ENCODE measurements around the gene TMEM61.
"Not testable (repeated sequence)": the region's sequence is repeated elsewhere in the genome, so short reads cannot be mapped to it uniquely, and the experiment has no call there.

The TMEM61 gene

DNA sequence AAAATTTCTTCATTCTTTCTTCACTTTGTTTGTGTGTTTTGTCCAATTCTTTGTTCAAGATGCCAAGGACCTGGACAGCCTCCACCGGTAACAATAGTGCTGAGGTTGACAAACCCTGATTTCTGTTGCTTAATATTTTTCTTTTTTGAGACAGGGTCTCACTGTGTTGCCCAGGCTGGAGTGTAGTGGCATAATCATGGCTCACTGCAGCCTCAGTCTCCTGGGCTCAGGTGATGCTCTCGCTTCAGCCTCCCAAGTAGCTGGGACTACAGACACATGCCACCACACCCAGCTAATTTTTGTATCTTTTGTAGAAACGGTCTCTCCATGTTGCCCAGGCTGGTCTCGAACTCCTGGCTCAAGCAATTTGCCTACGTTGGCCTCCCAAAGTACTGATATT lies 16.6 kb upstream of the TMEM61 start:
- not testable (repeated sequence) for DNase-seq

DNA sequence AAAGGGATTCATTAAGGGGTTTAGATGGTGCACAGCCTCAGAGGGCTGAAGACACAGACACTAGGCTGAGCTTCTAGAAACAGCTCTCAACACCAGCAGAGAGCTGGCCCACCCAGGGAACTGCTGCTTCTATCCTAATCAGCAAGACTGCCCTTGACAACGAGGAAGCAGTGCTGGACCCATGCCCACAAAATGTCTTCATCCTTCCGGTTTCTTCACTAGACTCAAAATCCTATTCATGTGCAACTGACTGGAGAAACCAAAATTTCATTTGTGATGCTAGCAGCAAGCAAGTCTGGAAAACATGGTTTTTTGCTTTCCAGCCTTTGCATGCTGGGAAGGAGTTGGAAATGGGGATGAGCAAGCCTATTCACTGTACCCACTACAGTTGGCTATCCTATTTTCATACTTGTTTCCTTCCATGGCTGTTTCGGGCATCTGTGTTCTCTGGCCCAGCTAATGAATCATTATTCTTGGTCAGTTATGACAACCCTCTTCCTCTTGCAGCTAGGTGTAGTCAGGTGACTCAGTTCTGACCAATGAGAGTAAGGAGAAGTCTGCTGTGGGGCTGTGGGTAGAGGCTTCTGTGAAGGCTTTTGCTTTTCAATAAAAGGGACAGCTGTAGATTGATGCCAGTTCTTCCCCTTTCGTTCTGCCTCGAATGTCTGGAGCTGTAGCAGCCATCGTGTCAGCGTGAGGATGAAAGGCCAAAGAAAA lies 14.6 kb upstream of the TMEM61 start:
- DNase-seq, result no peak

DNA sequence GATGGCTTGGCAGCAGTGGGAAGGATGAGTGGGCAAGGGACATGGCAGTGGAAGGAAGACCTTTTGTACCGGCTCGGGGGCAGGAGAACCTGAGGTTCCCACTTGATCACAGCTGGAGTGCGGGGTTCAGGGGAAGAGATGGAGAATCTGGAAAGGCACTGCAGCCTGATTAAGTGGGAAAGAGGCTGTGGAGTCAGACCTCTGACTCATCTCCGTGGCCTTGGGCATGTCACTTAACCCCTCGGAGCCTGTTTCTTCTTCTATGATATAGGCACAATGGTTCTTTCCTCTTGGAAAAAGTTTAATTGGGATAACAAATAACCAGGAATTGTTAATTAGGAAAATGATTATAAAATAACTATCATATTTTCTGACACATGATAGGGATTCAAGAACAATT lies 13.1 kb upstream of the TMEM61 start:
- no peak for DNase-seq

DNA sequence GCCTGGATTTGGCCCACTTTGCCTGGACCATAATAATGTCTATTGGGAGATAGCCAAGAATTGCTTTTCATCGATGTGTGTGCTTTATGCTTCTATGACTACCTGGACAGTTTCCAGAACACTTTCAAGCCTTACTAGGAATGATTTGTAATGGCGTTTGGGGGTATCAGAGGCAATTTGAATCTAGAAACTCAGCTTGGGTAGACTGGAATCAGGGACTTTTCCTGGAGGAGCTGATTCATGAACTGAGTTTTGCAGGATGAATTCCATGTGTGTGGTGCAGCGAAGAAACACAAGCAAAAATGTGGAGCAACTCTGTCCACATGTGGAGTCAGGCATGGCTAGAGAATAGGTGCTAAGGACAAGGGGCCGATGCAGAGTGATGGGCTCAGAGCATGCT lies 11.9 kb upstream of the TMEM61 start:
- no peak for DNase-seq

DNA sequence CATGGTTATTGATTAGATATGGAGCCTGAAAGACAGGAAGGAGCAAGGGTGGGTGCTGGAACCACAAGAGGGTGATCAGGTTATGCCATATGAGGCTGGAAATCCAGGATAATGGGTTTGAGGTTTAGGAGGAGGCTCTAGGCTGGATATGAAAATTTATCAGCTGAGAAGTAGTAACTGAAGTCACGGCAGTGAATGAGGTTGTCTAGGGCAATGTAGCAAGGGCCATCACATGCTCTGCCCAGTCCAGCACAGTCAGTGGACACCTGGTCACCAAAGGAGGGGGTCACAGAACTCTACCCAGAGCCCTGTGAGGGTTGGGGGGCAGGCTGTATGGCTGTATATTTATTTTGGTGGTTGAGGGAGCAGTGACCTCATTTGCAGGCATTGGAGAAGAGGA lies 10.5 kb upstream of the TMEM61 start:
- DNase-seq, result no peak

DNA sequence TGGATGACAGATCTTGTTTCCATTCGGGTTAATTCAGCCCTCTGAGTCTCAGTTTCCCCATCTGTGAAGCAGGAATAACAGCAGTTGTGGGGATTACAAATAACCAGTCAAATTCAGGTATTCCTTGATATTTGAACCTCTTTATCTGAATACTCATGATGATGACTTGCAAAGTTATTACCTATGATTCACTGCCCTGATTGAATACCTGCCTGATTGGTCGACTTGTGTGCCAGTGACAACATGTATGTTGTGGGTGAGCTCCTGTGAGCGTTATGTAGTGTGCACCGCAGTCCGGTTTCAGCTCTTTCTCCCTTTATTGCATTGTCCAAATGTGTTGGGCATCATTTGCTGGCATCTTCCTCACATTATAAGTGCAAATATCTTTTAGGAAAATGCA lies 9.5 kb upstream of the TMEM61 start:
- DNase-seq, result no peak

DNA sequence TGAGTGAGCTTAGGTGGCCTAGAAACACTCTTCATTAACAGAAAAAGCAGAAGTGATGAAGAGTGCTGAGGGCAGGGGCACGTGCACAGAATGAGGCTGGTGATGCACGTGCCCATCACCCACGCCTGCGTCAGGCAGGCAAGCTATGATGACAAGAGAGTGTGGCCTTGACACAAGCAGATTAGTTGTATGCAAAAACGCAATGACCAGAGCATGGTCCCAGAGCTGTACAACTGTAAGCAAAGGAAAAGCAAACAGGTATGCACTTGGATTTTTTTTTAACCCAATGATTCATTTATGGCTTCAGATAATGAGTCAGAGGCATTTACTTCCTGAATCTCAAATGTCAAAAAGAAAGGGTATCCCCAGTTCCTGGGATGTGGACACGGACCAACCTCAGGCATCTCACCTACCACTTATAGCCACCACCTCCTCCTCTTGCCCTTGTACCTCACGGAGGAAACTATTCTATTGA lies 9.1 kb upstream of the TMEM61 start:
- DNase-seq, result no peak

DNA sequence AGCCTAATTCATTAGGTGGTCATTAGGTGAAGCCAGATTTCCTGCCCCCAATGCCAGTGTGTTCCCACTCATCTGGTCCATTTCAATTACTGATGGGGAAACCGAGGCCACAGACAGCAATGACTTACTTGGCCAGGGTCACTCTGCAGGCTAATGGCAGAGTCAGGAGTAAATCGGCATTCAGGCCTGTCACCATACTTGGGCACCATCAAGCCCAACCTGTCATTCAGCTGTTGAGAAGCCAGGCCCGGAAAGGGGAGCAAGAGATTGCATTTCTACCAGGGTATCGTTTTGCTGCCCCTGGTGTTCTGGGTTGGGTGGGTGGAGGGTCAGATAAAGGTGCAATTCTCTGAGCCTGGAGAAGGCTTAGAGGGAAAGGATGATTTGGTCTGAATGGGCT lies 8.0 kb upstream of the TMEM61 start:
- DNase-seq, result no peak

DNA sequence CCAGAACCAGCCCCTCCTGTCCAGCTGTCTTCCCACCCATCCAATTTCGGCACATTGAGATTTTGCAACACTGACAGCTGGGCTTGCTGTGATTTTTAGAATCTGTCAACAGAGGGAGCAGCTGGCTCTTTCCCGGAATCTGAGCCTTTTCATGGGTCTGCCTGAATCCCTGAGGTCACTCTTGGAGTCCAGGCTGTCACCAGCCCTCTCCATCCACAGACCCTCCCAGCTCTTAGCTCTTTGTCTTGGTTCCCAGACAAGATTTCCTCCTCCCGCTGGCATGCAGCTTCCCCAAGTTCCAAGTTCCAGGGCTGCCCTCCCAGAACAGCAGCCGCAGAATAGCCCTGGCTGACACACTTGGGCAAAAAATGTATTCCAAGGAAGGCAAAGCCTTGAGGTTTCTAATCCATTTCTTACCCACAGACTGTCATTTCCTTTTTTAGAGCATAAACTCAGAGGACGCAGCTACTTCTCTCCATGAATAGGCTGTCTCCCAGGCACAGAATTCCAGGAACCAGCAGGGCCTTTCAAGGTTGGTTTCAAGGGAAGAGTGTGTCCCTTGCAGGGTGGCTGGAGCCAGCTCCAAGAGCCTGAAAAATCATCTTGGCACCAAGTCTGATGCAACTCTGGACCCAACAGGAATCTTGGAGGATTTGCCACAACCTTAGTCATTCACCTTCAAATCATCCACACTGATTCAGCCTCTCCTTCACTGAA lies 7.1 kb upstream of the TMEM61 start:
- peak; percentile 44 for DNase-seq

DNA sequence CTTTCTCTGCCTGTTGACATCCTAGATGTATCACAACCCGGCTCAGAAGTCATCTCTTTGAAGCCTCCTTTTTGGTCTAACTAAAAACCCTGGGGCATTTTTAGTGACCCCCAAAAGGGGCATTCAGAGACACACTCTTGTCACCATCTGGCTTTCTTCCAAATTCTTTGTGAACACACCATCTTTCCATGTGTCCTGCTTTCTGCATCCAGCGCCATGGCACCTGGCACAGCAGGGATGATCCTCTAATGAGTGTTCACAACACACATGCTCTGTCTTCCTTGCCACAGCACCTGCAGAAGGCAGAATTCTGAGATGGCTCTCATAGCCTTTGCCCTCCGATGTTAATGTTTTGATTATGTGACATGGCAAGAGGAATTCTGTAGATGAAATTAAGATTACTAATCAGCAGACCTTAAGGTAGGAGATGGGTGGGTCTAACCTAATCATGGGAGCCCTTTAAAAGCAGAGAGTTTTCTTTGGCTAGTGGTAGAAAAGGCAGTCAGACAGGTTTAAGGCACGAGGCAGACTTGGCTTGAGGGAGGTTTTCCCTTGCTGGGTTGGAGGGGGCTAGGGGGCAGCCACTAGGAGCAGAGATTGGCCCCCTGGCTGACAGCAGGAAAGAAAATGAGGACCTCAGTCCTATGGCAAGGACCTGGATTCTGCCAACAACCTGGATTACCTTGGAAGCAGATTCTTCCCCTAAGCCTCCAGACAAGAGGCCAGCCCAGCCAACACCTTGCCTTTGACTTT lies 4.9 kb upstream of the TMEM61 start:
- DNase-seq, result peak; percentile 53

DNA sequence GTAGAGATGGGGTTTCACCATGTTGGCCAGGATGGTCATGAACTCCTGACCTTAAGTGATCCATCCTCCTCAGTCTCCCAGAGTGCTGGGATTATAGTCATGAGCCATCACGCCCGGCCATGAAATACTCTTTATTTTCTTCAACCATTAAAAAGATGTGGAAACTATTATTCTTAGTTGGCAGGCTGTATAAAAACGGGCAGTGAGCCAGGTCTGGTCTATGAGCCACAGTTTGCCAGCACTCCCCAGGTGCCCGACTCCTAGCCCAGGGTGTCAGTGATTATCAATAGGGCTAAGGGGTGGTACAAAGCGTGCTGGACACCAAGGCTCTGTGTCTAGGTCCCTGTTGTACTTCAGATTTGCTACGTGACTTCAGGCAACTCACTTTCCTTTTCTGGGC lies 3.7 kb upstream of the TMEM61 start:
- DNase-seq, result peak; percentile 28

DNA sequence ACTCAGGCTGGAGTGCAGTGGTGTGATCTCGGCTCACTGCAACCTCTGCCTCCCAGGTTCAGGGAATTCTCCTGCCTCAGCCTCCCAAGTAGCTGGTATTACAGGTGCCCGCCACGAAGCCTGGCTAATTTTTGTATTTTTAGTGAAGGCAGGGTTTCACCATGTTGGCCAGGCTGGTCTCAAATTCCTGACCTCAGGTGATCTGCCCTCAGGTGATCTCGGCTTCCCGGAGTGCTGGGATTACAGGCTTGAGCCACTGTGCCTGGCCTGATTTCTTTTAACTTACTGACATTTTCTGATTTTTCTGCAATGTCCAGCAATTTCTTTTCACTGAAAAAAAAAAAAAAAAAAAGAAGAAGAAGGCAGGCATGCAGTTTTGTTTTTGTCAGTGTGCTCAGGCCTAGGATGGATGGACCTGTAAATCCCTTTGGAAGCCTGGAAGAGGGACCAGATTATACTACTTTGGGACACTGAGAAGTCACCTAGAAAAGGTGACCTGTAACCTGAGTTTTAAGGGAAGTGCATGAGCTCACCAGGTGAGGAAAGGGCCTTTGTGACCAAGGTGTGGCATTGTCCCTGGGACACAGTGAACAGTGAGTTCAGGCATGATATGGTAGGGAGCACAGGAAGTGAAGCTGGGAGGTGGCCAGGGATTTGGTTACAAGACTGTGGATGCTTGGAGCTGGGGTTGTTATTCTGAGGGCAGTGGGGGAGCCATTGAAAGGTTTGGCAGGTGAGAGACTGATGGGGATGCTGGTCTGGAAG lies 2.7 kb upstream of the TMEM61 start:
- DNase-seq, result no peak

DNA sequence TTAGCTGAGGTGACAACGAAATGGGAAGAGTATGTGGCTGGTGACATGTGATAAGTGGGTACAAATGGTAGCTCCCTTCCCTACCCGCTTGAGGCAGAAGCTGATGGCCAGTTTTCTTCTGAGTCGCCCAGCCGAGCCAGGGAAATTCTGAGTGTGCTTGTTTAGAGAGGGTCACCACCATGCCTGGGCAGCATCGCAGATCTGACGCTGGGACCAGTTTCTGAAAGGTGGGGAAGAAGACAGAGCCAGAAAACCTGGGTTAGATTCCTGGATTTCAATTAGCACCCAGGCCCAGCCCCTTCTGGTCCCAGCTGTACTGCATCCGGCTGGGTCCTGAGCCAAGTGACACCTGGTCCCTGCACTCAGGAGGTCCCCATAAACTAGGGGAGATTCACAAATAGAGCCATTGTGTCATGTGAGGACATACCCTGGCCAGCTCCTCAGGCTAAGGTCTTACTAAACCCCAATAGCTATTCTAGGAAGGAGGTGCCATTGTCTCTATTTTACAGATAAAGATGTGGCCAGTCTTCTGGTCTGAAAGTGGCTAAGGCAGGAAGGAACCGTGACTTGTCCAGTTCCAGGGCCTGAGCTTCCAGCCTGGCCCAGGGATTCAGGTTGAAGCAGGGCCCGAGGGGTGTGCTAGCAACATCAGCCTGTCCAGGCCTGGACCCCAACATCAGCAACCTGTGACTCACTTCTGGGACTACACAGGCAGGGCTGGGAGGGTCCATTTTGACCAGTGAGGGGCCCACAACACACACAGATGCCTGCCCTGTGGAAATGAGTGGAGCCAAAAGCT lies 1.7 kb upstream of the TMEM61 start:
- DNase-seq, result no peak

DNA sequence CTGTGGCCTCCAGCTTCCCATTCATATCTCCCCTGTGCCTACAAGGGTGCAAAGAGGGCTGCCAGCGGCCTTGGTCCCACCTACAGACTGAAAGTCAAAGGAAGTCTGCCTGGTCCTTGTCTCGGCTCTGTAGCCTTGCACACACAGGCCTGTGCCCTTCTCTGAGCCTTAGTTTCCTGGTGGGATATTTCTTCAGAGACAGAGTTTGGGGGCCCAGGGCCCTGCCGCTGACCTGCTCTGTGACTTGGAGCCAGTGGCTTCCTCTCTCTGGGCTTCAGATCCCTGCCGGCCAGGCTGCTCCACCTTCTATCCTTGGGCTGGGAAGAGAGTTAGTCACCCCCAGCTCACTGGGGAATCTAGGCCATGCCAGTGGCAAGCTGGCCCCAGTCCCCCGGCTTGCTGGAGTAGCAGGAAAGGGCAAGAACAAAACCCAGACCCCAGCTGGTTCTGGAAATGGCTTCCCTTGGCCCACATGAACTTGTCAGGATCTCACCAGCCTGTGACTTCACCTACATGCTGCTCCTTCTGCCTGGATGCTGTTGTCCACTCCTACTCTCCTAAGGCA lies 1.0 kb upstream of the TMEM61 start:
- no peak for DNase-seq

DNA sequence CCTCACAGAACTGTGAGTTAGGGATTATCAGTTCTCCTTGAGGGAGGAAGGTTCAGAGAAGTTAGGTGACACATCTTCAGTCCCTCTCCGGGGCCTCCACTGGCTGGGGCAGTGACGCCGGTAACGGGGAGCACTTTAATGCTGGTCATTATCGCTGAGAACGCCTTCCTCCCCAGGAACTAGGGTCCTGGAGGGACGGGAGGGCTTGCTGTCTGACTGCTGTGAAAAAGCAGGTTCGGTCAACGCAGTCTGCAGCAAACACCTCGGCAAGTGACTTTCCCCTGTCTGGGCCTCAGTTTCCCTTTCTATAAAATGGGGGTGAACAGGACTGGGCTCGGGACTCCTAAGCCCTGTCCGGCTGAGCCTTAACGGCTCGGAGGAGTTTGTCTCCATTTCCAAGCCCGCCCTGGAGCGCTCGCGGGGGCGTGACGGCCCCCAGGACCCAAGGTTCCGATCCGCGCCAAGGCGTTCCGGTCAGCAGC lies 341 bp upstream of the TMEM61 start:
- DNase-seq, result no peak

DNA sequence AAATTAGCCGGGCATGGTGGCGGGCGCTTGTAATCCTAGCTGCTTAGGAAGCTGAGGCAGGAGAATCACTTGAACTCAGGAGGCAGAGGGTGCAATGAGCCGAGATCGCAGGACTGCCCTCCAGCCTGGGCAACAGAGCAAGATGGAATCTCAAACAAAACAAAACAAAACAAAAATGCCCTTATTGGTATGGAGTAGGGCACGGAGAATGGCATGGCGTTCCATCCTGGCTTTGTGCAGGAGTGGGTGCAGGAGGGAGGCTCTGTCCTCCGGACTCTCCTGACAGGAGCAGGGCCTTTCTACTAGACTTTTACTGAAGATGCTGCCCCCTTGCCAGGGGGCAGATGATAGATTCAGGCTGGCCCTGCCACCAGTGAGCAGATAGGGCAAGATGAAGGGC lies 1.0 kb downstream of the TMEM61 start:
- no peak for DNase-seq

DNA sequence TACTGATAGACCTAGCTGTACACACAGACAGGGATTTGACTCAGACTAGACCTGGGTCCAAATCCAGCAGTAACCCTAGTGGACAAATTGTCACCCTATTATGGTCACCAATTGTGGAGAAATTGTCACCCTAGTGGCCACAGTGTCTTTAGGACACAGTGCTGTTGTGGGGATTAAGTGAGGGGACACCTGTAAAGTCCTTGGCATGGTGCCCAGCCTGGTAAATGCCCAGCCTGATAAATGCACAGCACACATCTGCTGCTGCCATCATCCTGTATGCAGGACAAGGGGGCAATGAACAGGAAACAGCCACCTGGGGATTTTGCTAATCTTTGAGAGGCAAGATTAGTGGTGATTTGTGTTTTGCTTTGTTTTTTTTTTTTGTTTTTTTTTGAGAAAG lies 2.3 kb downstream of the TMEM61 start:
- peak; percentile 92 for DNase-seq

DNA sequence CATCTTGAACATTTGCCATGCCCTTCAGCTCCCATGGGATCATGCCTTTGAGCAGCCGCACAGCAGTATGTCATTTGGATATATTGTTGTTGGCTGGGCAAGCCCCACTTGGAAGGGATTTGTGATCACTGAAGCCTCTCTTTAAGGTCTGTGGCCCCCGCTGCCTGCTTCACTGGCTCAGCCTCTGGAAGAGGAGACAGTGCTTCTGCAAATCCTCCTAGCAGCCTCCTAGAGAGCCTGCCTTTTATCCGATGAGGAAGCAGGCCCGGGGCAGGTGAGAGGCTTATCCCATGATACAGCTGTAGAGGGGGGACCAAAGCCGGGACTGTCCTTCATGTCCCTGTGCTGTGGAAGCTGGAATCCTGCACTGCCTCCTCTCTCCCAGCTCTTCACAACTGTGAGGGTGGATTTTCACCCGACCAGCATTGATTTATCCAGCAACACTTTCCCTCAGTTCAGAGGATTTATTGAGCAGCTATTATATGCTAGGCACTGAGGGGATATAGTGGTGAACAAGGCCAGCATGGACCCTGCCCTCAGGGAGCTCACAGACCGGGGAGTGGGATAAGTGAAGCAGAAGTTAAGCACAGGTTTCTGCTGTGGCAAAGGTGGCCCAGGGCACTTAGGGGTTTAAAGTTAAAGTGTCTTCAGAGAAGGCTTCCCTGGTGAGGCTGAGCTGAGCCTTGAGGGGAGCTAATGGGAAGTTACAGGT lies 3.9 kb downstream of the TMEM61 start:
- no peak for DNase-seq

DNA sequence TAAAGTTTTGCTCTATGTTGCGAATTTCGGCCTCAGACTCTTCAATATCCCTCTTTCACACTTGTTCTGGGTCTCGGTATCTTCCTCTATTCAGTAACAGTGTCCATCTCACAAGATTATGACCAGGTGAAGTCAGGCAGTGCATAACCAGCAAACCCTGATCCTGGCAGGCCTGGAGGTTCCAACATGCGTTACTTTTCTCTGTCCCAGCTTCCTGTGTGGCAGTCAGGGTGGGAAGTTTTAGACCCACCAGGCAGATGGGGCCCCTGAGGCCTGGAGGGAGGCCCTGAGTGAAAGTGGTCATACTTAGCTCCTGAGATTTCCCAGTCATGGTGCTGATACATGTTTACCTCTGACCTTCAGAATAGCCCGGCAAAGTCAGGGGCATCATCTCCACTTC lies 5.1 kb downstream of the TMEM61 start:
- no peak for DNase-seq

DNA sequence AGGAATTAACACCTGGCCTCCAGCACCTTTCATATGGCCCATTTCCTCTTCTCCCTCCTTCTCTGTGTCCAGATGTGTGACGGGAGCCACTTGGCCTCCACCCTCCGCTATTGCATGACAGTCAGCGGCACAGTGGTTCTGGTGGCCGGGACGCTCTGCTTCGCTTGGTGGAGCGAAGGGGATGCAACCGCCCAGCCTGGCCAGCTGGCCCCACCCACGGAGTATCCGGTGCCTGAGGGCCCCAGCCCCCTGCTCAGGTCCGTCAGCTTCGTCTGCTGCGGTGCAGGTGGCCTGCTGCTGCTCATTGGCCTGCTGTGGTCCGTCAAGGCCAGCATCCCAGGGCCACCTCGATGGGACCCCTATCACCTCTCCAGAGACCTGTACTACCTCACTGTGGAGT lies 5.6 kb downstream of the TMEM61 start:
- no peak for DNase-seq

DNA sequence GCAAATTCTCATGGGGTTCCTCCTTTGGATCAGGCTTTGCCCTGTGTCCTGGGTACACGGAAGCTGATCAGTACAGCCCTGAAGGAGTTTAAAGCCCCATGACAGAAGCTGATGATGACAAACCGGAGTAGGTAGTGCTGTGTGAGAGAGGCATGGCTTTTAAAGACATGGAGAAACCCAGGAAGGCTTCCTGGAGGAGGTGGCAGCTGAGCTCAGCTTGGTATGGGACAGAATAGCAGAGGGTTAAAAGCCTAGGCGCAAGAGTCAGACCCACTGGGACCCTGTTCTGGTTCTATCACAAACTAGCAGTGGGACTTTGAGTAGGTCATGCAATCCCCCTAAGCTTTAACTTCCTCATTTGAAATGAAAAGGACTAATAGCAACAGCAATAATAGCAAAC lies 6.1 kb downstream of the TMEM61 start:
- no peak for DNase-seq
